ENCODE data around the gene UBE2U.

Gene UBE2U

DNA sequence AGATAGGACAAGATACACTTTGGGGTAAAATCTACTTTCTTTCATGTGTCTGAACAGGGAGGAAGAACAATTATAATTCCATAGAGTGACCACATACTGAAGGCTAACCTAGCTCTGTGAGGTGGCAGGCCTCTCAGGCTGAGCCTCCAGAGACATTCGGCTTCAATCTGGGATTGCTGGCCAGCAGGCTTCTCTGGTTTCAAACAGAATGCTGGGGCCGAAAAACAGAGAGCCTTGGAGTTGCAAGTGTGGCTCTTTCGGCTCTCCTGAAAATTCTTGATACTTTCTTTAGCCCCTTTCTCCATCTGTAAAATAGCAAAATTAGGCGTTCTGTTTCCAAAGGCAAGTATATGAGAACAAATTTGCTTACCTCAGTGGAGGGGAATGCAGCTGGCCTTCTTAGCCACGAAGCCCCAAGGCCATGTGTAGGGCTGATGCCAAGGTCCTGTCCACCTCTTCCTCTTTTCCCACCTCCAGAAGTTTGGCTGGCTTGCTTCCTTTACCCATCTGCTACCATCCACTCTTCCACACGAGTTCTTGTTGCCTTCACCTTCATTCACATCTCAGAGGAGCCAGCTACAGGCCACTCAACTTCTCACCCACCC lies 30.0 kb upstream of the UBE2U start:
- no peak overlapping the region for H3K27ac ChIP-seq (ENCODE audit: low read depth, low read length)
- no peaks in the 10 kb centered on the region for H3K9me3 ChIP-seq (ENCODE audit: low read length)
- no peak overlapping the region for H3K9ac ChIP-seq (ENCODE audit: low read length)
- no peak overlapping the region for H3K4me3 ChIP-seq (ENCODE audit: low read depth in 1 of 2, low read length in 2 of 2)
- peaks cover 9% of the 10 kb centered on the region for H3K36me3 ChIP-seq (ENCODE audit: insufficient read depth, low read length)
- peaks cover 18% of the 10 kb centered on the region for H3K4me1 ChIP-seq (ENCODE audit: insufficient read depth, low read length)
- no peaks in the 10 kb centered on the region for H3K27me3 ChIP-seq (ENCODE audit: control insufficient read depth in 1 of 2, insufficient read depth in 2 of 2, low read length in 2 of 2)

DNA sequence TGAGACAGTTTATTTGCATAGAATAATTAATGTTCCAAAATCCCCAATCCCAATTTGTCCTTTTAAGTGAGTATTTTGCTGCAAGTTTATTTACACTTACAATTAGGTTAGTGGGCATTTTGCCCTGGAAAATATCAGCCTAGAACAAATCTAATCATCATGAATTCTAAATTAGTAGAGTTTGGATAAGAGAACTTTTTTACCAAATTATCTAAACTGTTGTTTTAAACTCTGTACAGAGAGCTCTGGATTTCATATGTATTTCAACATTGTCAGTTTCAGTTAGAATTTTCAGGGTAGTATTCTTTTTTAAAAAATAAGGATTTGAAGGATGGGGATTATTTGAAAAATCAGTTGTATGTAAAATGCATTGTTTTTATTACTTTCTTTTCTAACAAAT lies 27.8 kb upstream of the UBE2U start:
- no peaks in the 10 kb centered on the region for H3K9me3 ChIP-seq (ENCODE audit: low read length)
- no peaks in the 10 kb centered on the region for H3K27me3 ChIP-seq (ENCODE audit: control insufficient read depth in 1 of 2, insufficient read depth in 2 of 2, low read length in 2 of 2)

DNA sequence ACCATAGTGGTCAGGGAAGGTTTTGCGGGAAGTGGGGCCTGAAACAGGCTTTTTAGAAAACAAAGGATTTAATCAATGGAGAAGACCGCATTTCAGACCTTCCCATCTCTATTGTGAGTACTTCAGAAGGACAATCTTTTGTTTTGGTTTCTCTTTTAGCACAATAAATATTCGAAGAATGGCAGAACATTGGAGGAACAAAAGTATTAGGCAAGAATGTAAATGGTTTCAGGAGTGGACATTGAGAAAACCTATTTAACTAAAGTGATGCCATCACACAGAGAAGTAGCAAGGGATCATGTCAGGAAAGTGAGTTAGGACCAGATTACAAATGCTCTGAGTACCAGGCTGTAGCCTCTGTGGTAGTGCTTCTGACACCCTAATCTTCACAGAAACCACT lies 26.8 kb upstream of the UBE2U start:
- Histone ChIP-seq H3K27me3 (ENCODE audit: control insufficient read depth in 1 of 2, insufficient read depth in 2 of 2, low read length in 2 of 2) (no peaks in the 10 kb centered on the region), H3K36me3 (ENCODE audit: insufficient read depth, low read length) (peaks cover 11% of the 10 kb centered on the region), H3K9me3 (ENCODE audit: low read length) (no peaks in the 10 kb centered on the region), H3K9ac (ENCODE audit: low read length) (no peak overlapping the region), H3K4me1 (ENCODE audit: insufficient read depth, low read length) (peaks cover 17% of the 10 kb centered on the region), H3K27ac (ENCODE audit: low read depth, low read length) (no peak overlapping the region), H3K4me3 (ENCODE audit: low read depth in 1 of 2, low read length in 2 of 2) (no peak overlapping the region)

More for the DNA sequence above, 27.8 kb upstream of the UBE2U start:
- peaks cover 11% of the 10 kb centered on the region for H3K36me3 ChIP-seq (ENCODE audit: insufficient read depth, low read length)
- H3K27ac ChIP-seq (ENCODE audit: low read depth, low read length), result no peak overlapping the region
- no peak overlapping the region for H3K9ac ChIP-seq (ENCODE audit: low read length)
- H3K4me3 ChIP-seq (ENCODE audit: low read depth in 1 of 2, low read length in 2 of 2), result no peak overlapping the region
- H3K4me1 ChIP-seq (ENCODE audit: insufficient read depth, low read length), result peaks cover 18% of the 10 kb centered on the region

DNA sequence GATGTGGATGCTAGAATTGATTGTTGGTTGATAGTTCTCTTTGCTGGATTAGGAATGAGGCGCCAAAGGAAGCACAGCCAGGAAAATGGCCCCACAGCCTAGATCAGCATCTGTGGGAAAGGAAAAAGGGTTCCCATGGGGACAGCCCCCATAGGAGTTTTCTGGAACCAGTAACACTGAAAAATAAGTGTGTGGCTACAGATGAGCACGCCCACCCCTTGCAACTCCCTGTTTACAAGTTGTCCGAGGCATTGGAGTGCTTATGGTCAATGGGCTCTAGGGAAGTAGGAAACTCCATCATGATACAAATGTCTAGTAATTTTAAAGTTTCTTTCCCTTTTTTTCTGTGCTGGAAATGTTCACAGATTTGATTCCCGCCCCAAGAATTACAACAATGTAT lies 23.8 kb upstream of the UBE2U start:
- H3K9ac ChIP-seq (ENCODE audit: low read length), result no peak overlapping the region
- peaks cover 11% of the 10 kb centered on the region for H3K36me3 ChIP-seq (ENCODE audit: insufficient read depth, low read length)
- H3K9me3 ChIP-seq (ENCODE audit: low read length), result no peaks in the 10 kb centered on the region
- H3K4me3 ChIP-seq (ENCODE audit: low read depth in 1 of 2, low read length in 2 of 2), result no peak overlapping the region
- H3K27me3 ChIP-seq (ENCODE audit: control insufficient read depth in 1 of 2, insufficient read depth in 2 of 2, low read length in 2 of 2), result no peaks in the 10 kb centered on the region
- no peak overlapping the region for H3K27ac ChIP-seq (ENCODE audit: low read depth, low read length)
- peaks cover 12% of the 10 kb centered on the region for H3K4me1 ChIP-seq (ENCODE audit: insufficient read depth, low read length)

DNA sequence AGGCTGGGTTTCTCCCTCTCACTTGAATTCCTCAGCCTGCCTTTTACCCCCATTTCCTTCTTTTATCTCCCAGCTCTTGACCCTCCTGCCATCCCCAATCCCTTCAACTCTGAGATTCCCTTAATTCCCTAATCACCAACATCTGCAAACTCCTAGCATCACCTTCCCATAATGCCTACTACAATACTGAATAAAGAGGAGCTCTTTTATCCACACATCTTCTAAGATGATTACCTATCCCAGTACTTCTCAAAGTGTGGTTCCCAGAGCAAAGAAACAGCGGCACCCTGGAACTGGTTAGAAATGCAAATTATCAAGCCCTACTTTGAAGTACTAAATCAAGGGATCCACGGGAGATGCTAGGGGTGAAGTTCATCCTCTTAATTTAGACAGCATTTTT lies 21.2 kb upstream of the UBE2U start:
- Histone ChIP-seq H3K4me1 (ENCODE audit: insufficient read depth, low read length) (peaks cover 12% of the 10 kb centered on the region), H3K27me3 (ENCODE audit: control insufficient read depth in 1 of 2, insufficient read depth in 2 of 2, low read length in 2 of 2) (no peaks in the 10 kb centered on the region), H3K27ac (ENCODE audit: low read depth, low read length) (no peak overlapping the region), H3K9me3 (ENCODE audit: low read length) (no peaks in the 10 kb centered on the region), H3K9ac (ENCODE audit: low read length) (no peak overlapping the region), H3K4me3 (ENCODE audit: low read depth in 1 of 2, low read length in 2 of 2) (no peak overlapping the region), H3K36me3 (ENCODE audit: insufficient read depth, low read length) (peaks cover 11% of the 10 kb centered on the region)

DNA sequence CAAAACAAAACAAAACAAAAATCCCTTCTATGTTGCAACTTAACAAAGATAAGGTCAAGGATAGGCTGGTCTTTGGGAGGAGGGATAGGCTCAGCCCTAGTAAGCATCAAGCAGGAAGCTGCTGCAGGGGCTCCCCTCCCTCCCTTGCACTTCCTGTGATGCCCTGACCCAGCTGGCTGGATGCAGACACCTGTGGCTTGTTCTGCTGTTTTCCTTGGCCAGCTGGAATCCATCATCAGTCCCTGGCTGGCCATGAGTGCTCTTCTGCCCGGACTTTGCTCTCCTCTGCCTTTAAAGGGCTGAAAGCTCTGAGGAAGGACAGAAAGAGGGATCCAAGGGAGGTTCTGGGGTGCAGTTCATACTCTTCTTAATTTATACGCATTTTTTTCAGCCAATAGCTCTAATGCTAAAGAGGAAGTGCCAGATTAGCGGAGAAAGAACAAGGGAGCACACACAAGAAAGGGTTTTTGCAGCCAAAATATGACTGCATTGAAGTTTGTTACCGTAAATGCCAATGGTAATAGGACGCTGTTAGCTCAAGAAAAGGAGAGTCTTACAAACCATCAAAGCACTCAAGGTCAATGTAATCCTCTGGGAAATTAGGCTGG lies 19.9 kb upstream of the UBE2U start:
- Histone ChIP-seq H3K9ac (ENCODE audit: low read length) (no peak overlapping the region), H3K27me3 (ENCODE audit: control insufficient read depth in 1 of 2, insufficient read depth in 2 of 2, low read length in 2 of 2) (no peaks in the 10 kb centered on the region), H3K9me3 (ENCODE audit: low read length) (no peaks in the 10 kb centered on the region), H3K36me3 (ENCODE audit: insufficient read depth, low read length) (peaks cover 2% of the 10 kb centered on the region), H3K4me3 (ENCODE audit: low read depth in 1 of 2, low read length in 2 of 2) (no peak overlapping the region), H3K4me1 (ENCODE audit: insufficient read depth, low read length) (peaks cover 12% of the 10 kb centered on the region), H3K27ac (ENCODE audit: low read depth, low read length) (no peak overlapping the region)

DNA sequence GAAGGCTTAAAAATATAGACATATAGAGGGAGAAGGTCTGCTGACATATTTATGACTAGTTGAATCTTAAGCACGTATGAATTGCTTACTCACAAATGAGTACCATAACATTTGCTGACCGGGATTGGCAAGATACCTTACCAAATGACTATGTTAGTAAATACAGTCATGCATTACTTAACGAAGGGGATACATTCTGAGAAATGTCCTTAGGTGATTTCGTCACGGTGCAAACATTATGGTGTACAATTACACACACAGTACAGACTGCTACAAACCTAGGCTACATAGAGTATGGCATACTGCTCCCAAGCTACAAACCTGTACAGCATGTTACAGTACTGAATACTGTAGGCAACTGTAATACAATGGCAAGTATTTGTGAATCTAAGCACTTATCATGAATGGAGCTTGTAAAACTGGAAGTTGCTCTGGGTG lies 19.4 kb upstream of the UBE2U start:
- Histone ChIP-seq H3K9ac (ENCODE audit: low read length) (no peak overlapping the region), H3K27ac (ENCODE audit: low read depth, low read length) (no peak overlapping the region), H3K4me3 (ENCODE audit: low read depth in 1 of 2, low read length in 2 of 2) (no peak overlapping the region), H3K36me3 (ENCODE audit: insufficient read depth, low read length) (no peaks in the 10 kb centered on the region), H3K27me3 (ENCODE audit: control insufficient read depth in 1 of 2, insufficient read depth in 2 of 2, low read length in 2 of 2) (no peaks in the 10 kb centered on the region), H3K9me3 (ENCODE audit: low read length) (no peaks in the 10 kb centered on the region), H3K4me1 (ENCODE audit: insufficient read depth, low read length) (peaks cover 12% of the 10 kb centered on the region)

DNA sequence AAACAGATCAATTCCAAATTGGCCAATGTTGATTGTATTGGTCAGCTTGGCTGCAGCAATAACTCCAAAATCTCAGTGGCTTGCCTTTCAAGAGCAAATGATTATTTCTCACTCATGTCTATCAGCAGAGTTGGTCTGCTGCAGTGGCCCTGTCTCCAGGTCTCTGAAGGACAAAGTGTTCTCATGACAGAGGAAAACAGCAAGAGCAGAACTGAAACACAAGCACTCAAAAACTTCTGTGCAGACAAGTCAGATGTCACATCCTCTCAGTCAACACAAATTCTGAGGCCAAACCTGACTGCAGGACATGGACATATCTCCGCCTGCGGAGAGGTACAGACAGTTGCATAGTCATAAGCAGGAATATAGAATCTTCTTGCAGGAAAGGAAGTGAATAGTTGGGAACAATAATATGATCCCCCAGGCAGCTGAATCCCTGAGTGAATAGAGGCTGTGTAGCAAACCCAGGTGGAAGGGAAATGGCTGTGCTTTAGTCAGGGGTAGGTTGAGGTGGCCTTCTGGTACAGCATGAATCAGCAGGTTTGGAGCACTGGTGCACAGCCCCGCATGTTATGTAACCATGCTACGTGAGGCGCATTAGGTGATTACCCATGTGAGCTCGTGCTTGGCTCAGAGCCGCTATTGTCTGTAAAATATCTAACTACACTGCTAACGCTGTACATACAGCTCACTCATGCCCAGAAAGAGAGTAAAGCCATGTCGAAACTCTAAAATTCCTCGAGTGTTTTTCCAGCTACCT lies 17.1 kb upstream of the UBE2U start:
- Histone ChIP-seq H3K36me3 (ENCODE audit: insufficient read depth, low read length) (no peaks in the 10 kb centered on the region), H3K27me3 (ENCODE audit: control insufficient read depth in 1 of 2, insufficient read depth in 2 of 2, low read length in 2 of 2) (no peaks in the 10 kb centered on the region), H3K4me1 (ENCODE audit: insufficient read depth, low read length) (peaks cover 12% of the 10 kb centered on the region), H3K9ac (ENCODE audit: low read length) (no peak overlapping the region), H3K9me3 (ENCODE audit: low read length) (no peaks in the 10 kb centered on the region), H3K27ac (ENCODE audit: low read depth, low read length) (no peak overlapping the region), H3K4me3 (ENCODE audit: low read depth in 1 of 2, low read length in 2 of 2) (no peak overlapping the region)

DNA sequence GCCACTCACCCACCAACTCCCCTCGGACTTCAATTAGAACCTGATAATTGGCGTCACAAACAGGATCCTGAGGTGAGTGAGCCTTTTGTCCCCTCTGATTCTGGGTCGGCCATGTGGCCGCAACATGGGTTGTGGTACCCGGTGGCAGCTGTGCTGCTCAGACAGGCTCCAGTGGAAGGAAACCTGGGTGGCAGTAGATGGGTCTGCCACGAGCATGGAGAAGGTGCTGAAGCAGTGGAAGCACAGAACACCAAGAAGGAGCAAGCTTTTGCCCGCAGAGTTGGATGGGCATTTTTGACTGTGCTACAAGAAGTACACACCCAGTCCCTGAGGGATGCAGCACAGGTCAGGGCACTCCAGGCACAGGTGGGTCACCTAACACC lies 16.5 kb upstream of the UBE2U start:
- peaks cover 12% of the 10 kb centered on the region for H3K4me1 ChIP-seq (ENCODE audit: insufficient read depth, low read length)
- H3K36me3 ChIP-seq (ENCODE audit: insufficient read depth, low read length), result no peaks in the 10 kb centered on the region
- H3K9ac ChIP-seq (ENCODE audit: low read length), result no peak overlapping the region
- H3K27ac ChIP-seq (ENCODE audit: low read depth, low read length), result no peak overlapping the region
- H3K9me3 ChIP-seq (ENCODE audit: low read length), result no peaks in the 10 kb centered on the region
- H3K4me3 ChIP-seq (ENCODE audit: low read depth in 1 of 2, low read length in 2 of 2), result no peak overlapping the region
- H3K27me3 ChIP-seq (ENCODE audit: control insufficient read depth in 1 of 2, insufficient read depth in 2 of 2, low read length in 2 of 2), result no peaks in the 10 kb centered on the region

DNA sequence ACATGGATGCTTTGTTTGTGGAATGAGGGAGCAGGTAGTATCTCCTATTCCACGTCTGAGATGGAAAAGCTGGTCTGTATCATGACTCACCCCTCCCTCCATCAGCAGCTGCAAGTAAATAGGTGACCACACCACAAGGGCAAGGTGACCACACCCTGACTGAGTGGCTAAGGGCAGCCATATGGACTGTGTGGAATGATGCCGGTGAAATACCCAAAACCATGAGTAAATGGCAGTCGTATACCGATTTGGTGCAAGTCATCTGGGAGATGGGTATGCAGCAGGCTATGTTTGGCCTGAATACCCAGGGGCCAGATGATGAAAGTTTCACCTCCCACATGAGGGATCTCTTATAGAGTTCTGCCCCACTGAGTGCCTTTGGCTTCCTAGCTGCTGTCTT lies 15.8 kb upstream of the UBE2U start:
- no peaks in the 10 kb centered on the region for H3K36me3 ChIP-seq (ENCODE audit: insufficient read depth, low read length)
- H3K4me3 ChIP-seq (ENCODE audit: low read depth in 1 of 2, low read length in 2 of 2), result no peak overlapping the region
- H3K4me1 ChIP-seq (ENCODE audit: insufficient read depth, low read length), result peaks cover 12% of the 10 kb centered on the region

DNA sequence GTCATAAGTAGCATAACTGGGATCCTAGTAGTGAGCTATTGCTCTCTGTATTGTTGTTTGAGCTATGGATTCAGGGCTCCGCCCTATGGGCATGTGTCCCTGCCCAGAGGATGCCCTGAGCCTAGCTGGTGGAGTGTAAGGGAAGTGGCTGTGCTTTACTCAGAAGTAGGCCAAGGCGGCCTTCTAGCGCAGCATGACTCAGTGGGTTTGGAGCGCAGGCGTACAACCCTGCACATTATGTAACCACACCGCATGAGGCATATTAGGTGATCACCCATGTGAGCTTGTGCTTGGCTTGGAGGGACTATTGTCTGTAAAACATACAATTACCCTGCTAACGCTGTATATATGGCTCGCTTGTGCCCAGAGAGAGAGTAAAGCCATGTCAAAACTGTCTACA lies 11.1 kb upstream of the UBE2U start:
- Histone ChIP-seq H3K27me3 (ENCODE audit: control insufficient read depth in 1 of 2, insufficient read depth in 2 of 2, low read length in 2 of 2) (no peaks in the 10 kb centered on the region), H3K4me3 (ENCODE audit: low read depth in 1 of 2, low read length in 2 of 2) (no peak overlapping the region), H3K9me3 (ENCODE audit: low read length) (no peaks in the 10 kb centered on the region), H3K4me1 (ENCODE audit: insufficient read depth, low read length) (peaks cover 9% of the 10 kb centered on the region), H3K9ac (ENCODE audit: low read length) (no peak overlapping the region), H3K36me3 (ENCODE audit: insufficient read depth, low read length) (no peaks in the 10 kb centered on the region), H3K27ac (ENCODE audit: low read depth, low read length) (no peak overlapping the region)

More for the DNA sequence above, 15.8 kb upstream of the UBE2U start:
- no peak overlapping the region for H3K9ac ChIP-seq (ENCODE audit: low read length)
- no peak overlapping the region for H3K27ac ChIP-seq (ENCODE audit: low read depth, low read length)
- H3K9me3 ChIP-seq (ENCODE audit: low read length), result no peaks in the 10 kb centered on the region
- no peaks in the 10 kb centered on the region for H3K27me3 ChIP-seq (ENCODE audit: control insufficient read depth in 1 of 2, insufficient read depth in 2 of 2, low read length in 2 of 2)
